HCT116 (cell line): ENCODE measurements around the gene BTBD3. TPM values are rescaled to one million over a fixed set of nuclear protein-coding genes. Genes with fewer than 3 reads are reported as not detected.

ENCODE experiments used
- ATAC-seq: fragments of 200-7000 bp; cut with Tn5 transposase; 2 replicates; pipeline ENCODE4 v1.9.1; 2020; ENCODE audit warnings: mild to moderate bottlenecking, moderate library complexity
- BruUV-seq: library from RNA; stranded (reverse); fragments of 400-500 nt; replicated peaks from 2 replicates; lab custom pipeline; 2021; lab: Mats Ljungman, UMichigan
- CTCF ChIA-PET: fragments of 300-600 bp; sonication (Branson Sonifier 250); formaldehyde crosslinking; loops from one replicate; lab custom pipeline; 2021; ENCODE audit warnings: antibody characterized with exemption; lab: Charles Lee
- POLR2A ChIA-PET: fragments of 300-600, 350-600 bp; sonication (Branson Sonifier 250); formaldehyde crosslinking; loops from one replicate; lab custom pipeline; 2021; ENCODE audit warnings: antibody characterized with exemption; lab: Charles Lee
- RAD21 ChIA-PET, 2 experiments: fragments of 300-600 bp; sonication (Branson Sonifier 250); formaldehyde crosslinking; loops; one replicate each; lab custom pipeline; 2023; ENCODE audit warnings: low total read pairs in 2 of 2; ENCODE audit not compliant: uncharacterized antibody in 2 of 2, unreplicated experiment in 2 of 2, low non-redundant PET in 1 of 2; lab: Charles Lee
- DNase-seq: peaks from one replicate; pipeline ENCODE4 v3.0.0-alpha.2; 2010; ENCODE audit warnings: low read depth, low spot score
- H2AFZ ChIP-seq: fragments of 200-600 bp; shearing (Covaris generic), sonication (generic); 2 replicates; pipeline ENCODE4 v1.6.1; 2017; ENCODE audit warnings: low read depth, mixed run types, mixed read lengths, antibody characterized with exemption, low read length; ENCODE audit not compliant: poor library complexity, severe bottlenecking
- H3K27ac ChIP-seq: 2 replicates; pipeline ENCODE4 v1.5.1; 2012; ENCODE audit warnings: low read depth, low read length
- H3K27me3 ChIP-seq: fragments of 200-600 bp; sonication (generic); 2 replicates; pipeline ENCODE4 v1.6.1; 2016; ENCODE audit warnings: mixed run types, low read length, mixed read lengths; ENCODE audit not compliant: insufficient read depth
- H3K36me3 ChIP-seq, 2 experiments: fragments of 200-500 bp in 1 of 2; fragments of 200-600 bp in 1 of 2; sonication (Bioruptor generic) in 1 of 2; sonication (generic) in 1 of 2; 2 replicates each; pipeline versions ENCODE4 v1.5.1 to v1.6.1; 2014 to 2016; ENCODE audit warnings: low read length in 2 of 2, inconsistent platforms in 1 of 2, mixed read lengths in 1 of 2, mixed run types in 1 of 2; ENCODE audit not compliant: insufficient read depth in 2 of 2, control insufficient read depth in 1 of 2
- H3K4me1 ChIP-seq, 2 experiments: fragments of 200-600 bp in 1 of 2; sonication (generic) in 1 of 2; 2 replicates each; pipeline versions ENCODE4 v1.5.1 to v1.6.1; 2012 to 2017; ENCODE audit warnings: low read length in 2 of 2, inconsistent platforms in 1 of 2, mild to moderate bottlenecking in 1 of 2, mixed read lengths in 1 of 2, mixed run types in 1 of 2, moderate library complexity in 1 of 2; ENCODE audit not compliant: insufficient read depth in 2 of 2, control insufficient read depth in 1 of 2
- H3K4me2 ChIP-seq: fragments of 200-600 bp; sonication (generic); 2 replicates; pipeline ENCODE4 v1.6.1; 2017; ENCODE audit warnings: mixed run types, low read length, mixed read lengths
- H3K4me3 ChIP-seq, 2 experiments: fragments of 200-600 bp in 1 of 2; sonication (generic) in 1 of 2; replicated peaks in 1 of 2; 2 replicates each; pipeline ENCODE4 v1.5.1; 2011 to 2016; ENCODE audit warnings: low read length in 2 of 2, control low read depth in 1 of 2, low read depth in 1 of 2, mild to moderate bottlenecking in 1 of 2, mixed read lengths in 1 of 2, mixed run types in 1 of 2
- H3K79me2 ChIP-seq: fragments of 200-600 bp; sonication (generic); 2 replicates; pipeline ENCODE4 v1.6.1; 2017; ENCODE audit warnings: mild to moderate bottlenecking, mixed run types, low read length, moderate library complexity, mixed read lengths; ENCODE audit not compliant: insufficient read depth
- H3K9ac ChIP-seq: fragments of 200-600 bp; sonication (generic); 2 replicates; pipeline ENCODE4 v1.6.1; 2016; ENCODE audit warnings: low read length, mixed read lengths
- H3K9me2 ChIP-seq: fragments of 200-600 bp; sonication (generic), shearing (Covaris generic); 2 replicates; pipeline ENCODE4 v1.6.1; 2017; ENCODE audit warnings: mixed run types, mild to moderate bottlenecking, moderate library complexity; ENCODE audit not compliant: insufficient read depth
- H3K9me3 ChIP-seq, 2 experiments: fragments of 200-500 bp in 1 of 2; fragments of 200-600 bp in 1 of 2; sonication (Bioruptor generic) in 1 of 2; sonication (generic) in 1 of 2; 2 replicates each; pipeline ENCODE4 v1.6.1; 2014 to 2017; ENCODE audit warnings: low read length in 2 of 2, mixed read lengths in 2 of 2, inconsistent platforms in 1 of 2, low read depth in 1 of 2, mild to moderate bottlenecking in 1 of 2, mixed run types in 1 of 2, moderate library complexity in 1 of 2; ENCODE audit not compliant: control insufficient read depth in 1 of 2, insufficient read depth in 1 of 2
- H4K20me1 ChIP-seq: fragments of 200-600 bp; sonication (generic), shearing (Covaris generic); 2 replicates; pipeline ENCODE4 v1.6.1; 2017; ENCODE audit warnings: mixed run types, mild to moderate bottlenecking, moderate library complexity; ENCODE audit not compliant: insufficient read depth
- EGR1 ChIP-seq: IDR thresholded peaks from 2 replicates; pipeline ENCODE4 v1.6.1; 2012; ENCODE audit warnings: low read depth
- ELF1 ChIP-seq: IDR thresholded peaks from 2 replicates; pipeline ENCODE4 v1.6.1; 2012; ENCODE audit warnings: low read depth, borderline replicate concordance
- EZH2 ChIP-seq: fragments of 200-600 bp; sonication (generic); IDR thresholded peaks from 2 replicates; pipeline ENCODE4 v1.6.1; 2017; ENCODE audit warnings: antibody characterized with exemption, mixed run types
- FOSL1 ChIP-seq: IDR thresholded peaks from 2 replicates; pipeline ENCODE4 v1.6.1; 2012; ENCODE audit warnings: low read depth
- JUND ChIP-seq: IDR thresholded peaks from 2 replicates; pipeline ENCODE4 v1.6.1; 2012
- POLR2A ChIP-seq: IDR thresholded peaks from 2 replicates; pipeline ENCODE4 v1.7.0; 2011; ENCODE audit warnings: borderline replicate concordance; ENCODE audit not compliant: insufficient read depth, insufficient read length; ENCODE audit errors: extremely low read depth
- POLR2AphosphoS5 ChIP-seq: IDR thresholded peaks from 2 replicates; pipeline ENCODE4 v1.6.1; 2011; ENCODE audit warnings: mild to moderate bottlenecking, low read depth, low read length, moderate library complexity
- RAD21 ChIP-seq: IDR thresholded peaks from 2 replicates; pipeline ENCODE4 v1.6.1; 2012; ENCODE audit warnings: low read depth, mild to moderate bottlenecking
- SIN3A ChIP-seq: IDR thresholded peaks from 2 replicates; pipeline ENCODE4 v1.6.1; 2012; ENCODE audit warnings: low read depth
- SP1 ChIP-seq: IDR thresholded peaks from 2 replicates; pipeline ENCODE4 v1.6.1; 2012; ENCODE audit warnings: low read depth
- TCF7L2 ChIP-seq: IDR thresholded peaks from 2 replicates; pipeline ENCODE4 v1.7.0; 2011; ENCODE audit warnings: borderline replicate concordance, inconsistent platforms; ENCODE audit not compliant: insufficient read depth, insufficient read length; ENCODE audit errors: extremely low read depth
- ZFX ChIP-seq: fragments of 450-650 bp; IDR thresholded peaks from 2 replicates; pipeline ENCODE4 v1.6.1; 2017
- ZNF274 ChIP-seq: fragments of 200-500 bp; sonication (Bioruptor generic); IDR thresholded peaks from 2 replicates; pipeline ENCODE4 v1.6.1; 2014; ENCODE audit warnings: mild to moderate bottlenecking, low read depth, low read length, inconsistent platforms
- intact Hi-C: fragments of 100-400 bp; cut with micrococcal nuclease; formaldehyde crosslinking; loops from 2 replicates; pipeline ENCODE4 v1.10.0; 2022
- total RNA-seq: library from RNA; stranded (reverse); gene quantifications from one replicate; pipeline ENCODE4 v1.2.1, GENCODE V29; 2021; ENCODE audit not compliant: unreplicated experiment
- TF ChIP-seq, protein P1 (sequence below): IDR thresholded peaks from 2 replicates; pipeline ENCODE4 v1.6.1; 2012
- TF ChIP-seq, protein P2 (sequence below): IDR thresholded peaks from 2 replicates; pipeline ENCODE4 v1.6.1; 2012
- TF ChIP-seq, protein P3 (sequence below): IDR thresholded peaks from 2 replicates; pipeline ENCODE4 v1.6.1; 2012; ENCODE audit warnings: low read depth

The BTBD3 gene
- total RNA-seq, 1 experiment from 2014 or later, result 20.2 TPM

- H4K20me1 ChIP-seq, result no peaks in the 10 kb centered on the region
- no peaks in the 10 kb centered on the region for H3K27me3 ChIP-seq
- no peak overlapping the region for H3K9ac ChIP-seq
- RAD21 ChIA-PET, result no interaction called here
- H3K4me1 ChIP-seq, result no peaks in the 10 kb centered on the region
- no peaks in the 10 kb centered on the region for H3K36me3 ChIP-seq
- ATAC-seq (no peak), DNase-seq (no peak)
- no peak overlapping the region for H2AFZ ChIP-seq
- no peaks in the 10 kb centered on the region for H3K9me2 ChIP-seq
- H3K4me2 ChIP-seq, result no peak overlapping the region
- no peaks in the 10 kb centered on the region for H3K9me3 ChIP-seq
- H3K27ac ChIP-seq, result no peak overlapping the region
- intact Hi-C loops, result no loop called here
- CTCF ChIA-PET, result no interaction called here
- H3K79me2 ChIP-seq, result no peaks in the 10 kb centered on the region
- no TSS peak for BruUV-seq
- POLR2A ChIA-PET, result no interaction called here
- H3K4me3 ChIP-seq, result no peak overlapping the region
- TF ChIP-seq ZFX (no peak), JUND (no peak), POLR2AphosphoS5 (no peak), EZH2 (no peak)
These were observed 40.2 kb downstream of the BTBD3 start for GRCh38 chr20:11957911-11958310.

DNA sequence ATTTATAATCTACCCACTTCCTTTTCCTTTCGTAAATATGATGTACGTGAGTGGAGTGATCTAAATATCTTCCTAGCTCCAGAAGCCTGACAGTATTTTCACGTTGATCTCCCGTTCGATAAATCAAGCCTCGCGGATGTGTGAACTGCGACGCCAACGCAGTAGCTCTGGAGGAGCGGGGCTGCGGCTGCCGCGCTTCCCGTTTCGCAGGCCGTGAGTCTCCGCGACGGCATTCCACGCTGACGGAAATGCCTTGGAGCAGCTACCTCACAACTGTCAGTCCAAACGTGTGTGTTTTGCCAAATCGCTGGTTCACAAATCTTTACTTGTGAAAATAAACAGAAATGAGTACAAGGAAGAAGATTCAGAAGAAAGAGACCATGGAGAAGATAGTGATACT is 41.2 kb downstream of the BTBD3 start:
- H3K27me3 ChIP-seq, result no peaks in the 10 kb centered on the region
- no peaks in the 10 kb centered on the region for H4K20me1 ChIP-seq
- RAD21 ChIA-PET, result no interaction called here
- H3K79me2 ChIP-seq, result no peaks in the 10 kb centered on the region
- H3K4me3 ChIP-seq, result no peak overlapping the region
- CTCF ChIA-PET, result no interaction called here
- DNase-seq (no peak), ATAC-seq (no peak)
- H3K27ac ChIP-seq, result no peak overlapping the region
- no peaks in the 10 kb centered on the region for H3K9me3 ChIP-seq
- POLR2A ChIA-PET, result no interaction called here
- H3K4me2 ChIP-seq, result no peak overlapping the region
- no peak overlapping the region for H2AFZ ChIP-seq
- no peaks in the 10 kb centered on the region for H3K4me1 ChIP-seq
- intact Hi-C loops, result no loop called here
- no peaks in the 10 kb centered on the region for H3K36me3 ChIP-seq
- no peak overlapping the region for H3K9ac ChIP-seq
- BruUV-seq, result no TSS peak
- TF ChIP-seq POLR2A, result no peak
- TF ChIP-seq POLR2AphosphoS5, result no peak
- TF ChIP-seq EGR1, result no peak
- TF ChIP-seq RAD21, result no peak
- no peak for TF ChIP-seq FOSL1
- TF ChIP-seq, protein P1, sequence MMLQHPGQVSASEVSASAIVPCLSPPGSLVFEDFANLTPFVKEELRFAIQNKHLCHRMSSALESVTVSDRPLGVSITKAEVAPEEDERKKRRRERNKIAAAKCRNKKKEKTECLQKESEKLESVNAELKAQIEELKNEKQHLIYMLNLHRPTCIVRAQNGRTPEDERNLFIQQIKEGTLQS, result no peak
- no peak for TF ChIP-seq EZH2
- TF ChIP-seq ZNF274, result no peak
- TF ChIP-seq, protein P2, sequence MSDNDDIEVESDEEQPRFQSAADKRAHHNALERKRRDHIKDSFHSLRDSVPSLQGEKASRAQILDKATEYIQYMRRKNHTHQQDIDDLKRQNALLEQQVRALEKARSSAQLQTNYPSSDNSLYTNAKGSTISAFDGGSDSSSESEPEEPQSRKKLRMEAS, result no peak
- TF ChIP-seq SP1, result no peak
- TF ChIP-seq, protein P3, sequence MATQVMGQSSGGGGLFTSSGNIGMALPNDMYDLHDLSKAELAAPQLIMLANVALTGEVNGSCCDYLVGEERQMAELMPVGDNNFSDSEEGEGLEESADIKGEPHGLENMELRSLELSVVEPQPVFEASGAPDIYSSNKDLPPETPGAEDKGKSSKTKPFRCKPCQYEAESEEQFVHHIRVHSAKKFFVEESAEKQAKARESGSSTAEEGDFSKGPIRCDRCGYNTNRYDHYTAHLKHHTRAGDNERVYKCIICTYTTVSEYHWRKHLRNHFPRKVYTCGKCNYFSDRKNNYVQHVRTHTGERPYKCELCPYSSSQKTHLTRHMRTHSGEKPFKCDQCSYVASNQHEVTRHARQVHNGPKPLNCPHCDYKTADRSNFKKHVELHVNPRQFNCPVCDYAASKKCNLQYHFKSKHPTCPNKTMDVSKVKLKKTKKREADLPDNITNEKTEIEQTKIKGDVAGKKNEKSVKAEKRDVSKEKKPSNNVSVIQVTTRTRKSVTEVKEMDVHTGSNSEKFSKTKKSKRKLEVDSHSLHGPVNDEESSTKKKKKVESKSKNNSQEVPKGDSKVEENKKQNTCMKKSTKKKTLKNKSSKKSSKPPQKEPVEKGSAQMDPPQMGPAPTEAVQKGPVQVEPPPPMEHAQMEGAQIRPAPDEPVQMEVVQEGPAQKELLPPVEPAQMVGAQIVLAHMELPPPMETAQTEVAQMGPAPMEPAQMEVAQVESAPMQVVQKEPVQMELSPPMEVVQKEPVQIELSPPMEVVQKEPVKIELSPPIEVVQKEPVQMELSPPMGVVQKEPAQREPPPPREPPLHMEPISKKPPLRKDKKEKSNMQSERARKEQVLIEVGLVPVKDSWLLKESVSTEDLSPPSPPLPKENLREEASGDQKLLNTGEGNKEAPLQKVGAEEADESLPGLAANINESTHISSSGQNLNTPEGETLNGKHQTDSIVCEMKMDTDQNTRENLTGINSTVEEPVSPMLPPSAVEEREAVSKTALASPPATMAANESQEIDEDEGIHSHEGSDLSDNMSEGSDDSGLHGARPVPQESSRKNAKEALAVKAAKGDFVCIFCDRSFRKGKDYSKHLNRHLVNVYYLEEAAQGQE, result no peak
- TF ChIP-seq TCF7L2, result no peak
- no peak for TF ChIP-seq ZFX
- TF ChIP-seq ELF1, result no peak
- no peak for TF ChIP-seq SIN3A
- H3K9me2 ChIP-seq, result no peaks in the 10 kb centered on the region
